Ovary (tissue), 9 donors: ENCODE data around the gene CACNG4. TPM values are rescaled to one million over a fixed set of nuclear protein-coding genes. Genes with fewer than 3 reads are reported as not detected.

Experiments used
- DNase-seq, 5 donors: peaks; one replicate each; pipeline ENCODE4 v3.0.0-alpha.2; 2019 to 2020
- H3K27ac ChIP-seq, 2 donors: fragments of 200-600 bp; one replicate each; pipeline versions ENCODE4 v1.5.1 to v1.8.0; 2019 to 2022
- H3K27me3 ChIP-seq: fragments of 200-600 bp; one replicate; pipeline ENCODE4 v1.8.0; 2022
- H3K36me3 ChIP-seq: fragments of 200-600 bp; sonication (generic); one replicate; pipeline ENCODE4 v1.5.1; 2019
- H3K4me1 ChIP-seq: one replicate; pipeline ENCODE4 v1.8.1; 2013; ENCODE audit warnings: mild to moderate bottlenecking, moderate library complexity; ENCODE audit not compliant: insufficient read depth
- H3K4me3 ChIP-seq: fragments of 200-600 bp; sonication (generic); one replicate; pipeline ENCODE4 v1.5.1; 2017
- H3K9me3 ChIP-seq, 2 donors: fragments of 200-600 bp in 1 of 2; sonication (generic) in 1 of 2; one replicate each; pipeline versions ENCODE4 v1.5.1 to v1.8.1; 2013 to 2019; ENCODE audit warnings: mild to moderate bottlenecking in 1 of 2, moderate library complexity in 1 of 2
- EP300 ChIP-seq: sonication (generic); formaldehyde crosslinking; IDR thresholded peaks from one replicate; pipeline ENCODE4 v1.6.1; 2017; ENCODE audit warnings: antibody characterized with exemption
- POLR2A ChIP-seq: fragments of 450-650 bp; IDR thresholded peaks from one replicate; pipeline ENCODE4 v1.6.1; 2017; ENCODE audit warnings: antibody characterized with exemption, mild to moderate bottlenecking, moderate library complexity
- WGBS, 3 donors: extraction: QIAGEN DNeasy Blood & Tissue Kit in 1 of 3; methylation state at CpG; one replicate each; pipeline versions ENCODE4 v1.1.5 to v1.1.7; 2013 to 2017; 5-methylcytosine and 5-hydroxymethylcytosine counted together
- intact Hi-C, 4 donors: fragments of 100-400 bp; cut with DNase I; formaldehyde crosslinking; loops; one replicate each; pipeline versions ENCODE4 v1.11.0 to v1.15.1; 2022 to 2023
- polyA plus RNA-seq, 2 donors: library from polyadenylated mRNA; stranded (reverse); fragments of 200-250 nt in 1 of 2; fragments of 350-450 nt in 1 of 2; fragmentation: Illumina TruSeq in 1 of 2; extraction: RNeasy Lipid Tissue Mini Kit (QIAGEN cat#74804) in 1 of 2; gene quantifications; one replicate each; pipeline ENCODE4 v1.2.3, GENCODE V29; 2013 to 2014
- total RNA-seq, 7 donors: library from RNA; depleted of rRNA in 2 of 7; stranded (reverse); fragments of >200 nt in 2 of 7; fragmentation: NEBNext Ultra II Directional in 3 of 7; extraction: Animal tissue kit (Norgen Biotek cat#: 25700) in 3 of 7; gene quantifications; one replicate each; pipeline versions ENCODE4 v1.1.0 to v1.2.4, GENCODE V29; 2016 to 2023
- TF ChIP-seq, protein P1 (sequence below), 3 donors: fragments of 450-650 bp in 2 of 3; fragments of 200-600 bp in 1 of 3; IDR thresholded peaks; one replicate each; pipeline versions ENCODE4 v1.5.1 to v1.8.0; 2016 to 2022; ENCODE audit warnings: antibody characterized with exemption in 3 of 3, mild to moderate bottlenecking in 1 of 3
- donor health status: DM: no; HTN: no; CAD: no; lungs with moderate emphysema.
- donor health status: DM: no; HTN: no; CAD: no.
- donor health status: Bipolar disorder and iron deficiency.
- donor health status: DM: yes; HTN: yes; CAD: no.
- donor health status: DM: no; HTN: no; CAD: no.
- donor health status: DM: yes; HTN: yes; CAD: no.

CACNG4 gene
- total and polyA plus RNA-seq, 9 donors = 0.02 to 4.9 (median 0.22) TPM; not detected in 2

DNA sequence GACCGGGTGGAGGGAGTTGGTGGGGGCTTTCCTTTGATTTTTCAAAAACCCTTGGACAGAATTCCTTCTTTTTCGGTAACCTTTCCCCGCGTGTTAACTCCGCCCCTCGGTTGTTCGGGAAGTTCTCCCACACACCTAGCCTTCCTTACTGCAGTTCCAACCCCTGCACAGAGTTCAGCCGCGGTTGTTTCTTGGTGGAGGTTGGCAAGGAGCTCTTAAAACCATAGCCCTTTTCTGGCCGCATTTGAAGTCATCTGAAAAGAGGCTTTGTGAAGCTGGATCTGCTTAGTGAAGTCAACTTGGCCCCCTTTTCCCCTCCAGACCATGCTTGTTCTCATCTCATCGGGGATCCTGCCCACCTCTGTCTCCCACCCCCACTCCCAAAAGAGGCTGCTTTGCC, 1.8 kb downstream of the CACNG4 start:
- intact Hi-C loops = no loop called here
- no peak for DNase-seq
- WGBS, 3 donors = 11 to 16% (median 12%) methylated on average over 11 of the region's 11 CpGs
- Histone ChIP-seq H3K27me3 (no peaks in the 10 kb centered on the region), H3K27ac (no peak overlapping the region), H3K4me3 (no peak overlapping the region), H3K36me3 (no peaks in the 10 kb centered on the region), H3K4me1 (peaks cover 1% of the 10 kb centered on the region), H3K9me3 (no peaks in the 10 kb centered on the region)
- TF ChIP-seq, protein P1, sequence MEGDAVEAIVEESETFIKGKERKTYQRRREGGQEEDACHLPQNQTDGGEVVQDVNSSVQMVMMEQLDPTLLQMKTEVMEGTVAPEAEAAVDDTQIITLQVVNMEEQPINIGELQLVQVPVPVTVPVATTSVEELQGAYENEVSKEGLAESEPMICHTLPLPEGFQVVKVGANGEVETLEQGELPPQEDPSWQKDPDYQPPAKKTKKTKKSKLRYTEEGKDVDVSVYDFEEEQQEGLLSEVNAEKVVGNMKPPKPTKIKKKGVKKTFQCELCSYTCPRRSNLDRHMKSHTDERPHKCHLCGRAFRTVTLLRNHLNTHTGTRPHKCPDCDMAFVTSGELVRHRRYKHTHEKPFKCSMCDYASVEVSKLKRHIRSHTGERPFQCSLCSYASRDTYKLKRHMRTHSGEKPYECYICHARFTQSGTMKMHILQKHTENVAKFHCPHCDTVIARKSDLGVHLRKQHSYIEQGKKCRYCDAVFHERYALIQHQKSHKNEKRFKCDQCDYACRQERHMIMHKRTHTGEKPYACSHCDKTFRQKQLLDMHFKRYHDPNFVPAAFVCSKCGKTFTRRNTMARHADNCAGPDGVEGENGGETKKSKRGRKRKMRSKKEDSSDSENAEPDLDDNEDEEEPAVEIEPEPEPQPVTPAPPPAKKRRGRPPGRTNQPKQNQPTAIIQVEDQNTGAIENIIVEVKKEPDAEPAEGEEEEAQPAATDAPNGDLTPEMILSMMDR (IDR thresholded peaks at IDR 0.05) = no peak
- TF ChIP-seq EP300 (no peak), POLR2A (no peak)

DNA sequence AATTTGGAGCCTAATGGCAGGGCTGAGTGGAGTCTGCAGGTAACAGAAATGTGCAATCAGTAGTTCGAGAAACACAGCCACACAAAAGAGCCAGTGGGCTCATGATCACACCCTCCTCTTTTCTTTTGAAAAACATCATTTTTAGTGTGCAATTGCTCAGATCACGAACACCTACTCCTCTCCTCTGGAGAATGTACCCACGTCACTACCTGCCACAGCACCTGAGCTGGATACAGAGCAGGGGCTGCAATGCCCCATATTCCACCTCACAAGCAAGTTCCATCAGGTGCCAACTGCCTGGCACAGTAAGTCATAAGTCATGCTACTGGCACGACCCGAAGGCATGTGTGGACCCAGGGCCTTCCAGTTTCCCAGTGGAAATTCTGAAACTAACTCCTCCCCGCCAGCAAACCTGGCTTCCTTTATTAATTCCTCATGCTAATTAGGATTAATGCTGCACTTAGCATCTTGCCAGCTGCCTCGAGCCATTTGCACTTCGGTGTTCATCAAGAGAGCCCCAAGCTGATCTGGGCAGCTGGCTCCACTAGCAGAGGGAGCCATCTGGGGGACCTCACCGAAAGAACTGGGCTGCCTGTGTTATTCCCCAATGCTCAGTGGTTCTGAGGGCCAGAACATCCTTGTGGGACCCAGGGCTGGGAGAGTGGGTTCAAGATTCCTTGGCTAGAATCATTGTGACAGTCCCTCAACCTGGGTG, 2.4 kb downstream of the CACNG4 start:
- 70 to 78% (median 75%) methylated on average over 9 of the region's 9 CpGs for WGBS, 3 donors
- TF ChIP-seq, protein P1 (IDR thresholded peaks at IDR 0.05) = no peak
- TF ChIP-seq POLR2A (no peak), EP300 (no peak)
- no peak for DNase-seq
- no peaks in the 10 kb centered on the region for H3K36me3 ChIP-seq
- H3K4me3 ChIP-seq = no peak overlapping the region
- no peaks in the 10 kb centered on the region for H3K9me3 ChIP-seq
- peaks cover 1% of the 10 kb centered on the region for H3K4me1 ChIP-seq
- H3K27me3 ChIP-seq = no peaks in the 10 kb centered on the region
- intact Hi-C loops = no loop called here
- H3K27ac ChIP-seq = no peak overlapping the region

DNA sequence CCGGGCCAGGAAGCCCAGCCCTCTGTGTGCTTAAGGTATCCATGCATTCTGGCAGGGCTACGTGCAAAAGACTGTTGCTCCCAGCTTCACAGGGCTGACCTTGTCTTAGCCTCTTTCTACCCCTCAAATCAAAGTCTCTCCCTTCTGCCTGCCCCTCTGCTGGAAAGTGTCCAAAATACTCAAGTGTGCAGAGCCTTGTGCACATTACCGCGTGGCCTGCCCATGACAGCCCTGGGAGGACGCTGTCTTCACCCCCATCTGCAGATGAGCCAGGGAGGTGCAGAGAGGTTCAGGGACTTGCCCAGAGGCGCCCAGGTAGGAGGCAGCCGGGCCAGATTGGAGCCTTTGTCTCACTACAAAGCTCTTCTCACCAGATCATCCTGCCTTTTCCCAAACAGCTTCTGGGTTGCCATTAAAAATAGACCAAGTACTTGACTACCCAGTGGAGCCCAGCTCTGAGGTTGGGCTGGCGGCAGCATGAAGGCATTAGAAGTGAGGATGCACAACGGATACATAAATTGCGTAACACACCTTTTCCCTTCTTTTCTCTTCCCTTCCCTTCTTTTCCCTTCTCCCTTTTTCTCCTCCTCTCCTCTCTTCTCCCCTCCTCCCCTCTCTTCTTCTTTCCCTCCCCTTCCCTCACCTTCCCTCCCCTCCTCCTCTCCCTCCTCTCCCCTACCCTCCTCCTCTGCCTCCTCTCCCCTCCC, 3.5 kb downstream of the CACNG4 start:
- Histone ChIP-seq H3K27me3 (no peaks in the 10 kb centered on the region), H3K4me3 (no peak overlapping the region), H3K27ac (no peak overlapping the region), H3K36me3 (no peaks in the 10 kb centered on the region), H3K9me3 (no peaks in the 10 kb centered on the region), H3K4me1 (peaks cover 1% of the 10 kb centered on the region)
- intact Hi-C loops = no loop called here
- no peak for DNase-seq
- 65 to 83% (median 78%) methylated on average over 10 of the region's 10 CpGs for WGBS, 3 donors
- TF ChIP-seq, protein P1 (IDR thresholded peaks at IDR 0.05) = no peak
- no peak for TF ChIP-seq EP300
- no peak for TF ChIP-seq POLR2A

DNA sequence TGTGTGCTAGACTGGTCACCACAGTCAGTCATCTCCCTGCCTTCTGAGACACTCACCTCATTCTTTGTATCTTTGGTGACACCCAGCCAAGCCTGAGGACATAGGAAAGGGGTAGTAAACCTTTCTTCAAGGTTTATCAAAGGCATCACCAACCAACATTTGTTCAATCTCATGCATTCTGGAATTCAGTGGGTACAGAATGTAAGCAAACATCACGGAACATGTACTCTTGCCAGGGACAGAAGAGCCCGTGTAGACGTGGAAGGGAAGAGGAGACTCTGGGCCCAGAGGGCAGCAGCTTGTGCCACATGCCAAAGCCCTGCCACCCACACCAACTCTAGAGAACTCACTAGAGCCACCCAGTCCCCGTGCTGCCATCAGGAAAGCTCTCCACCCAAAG, 4.4 kb downstream of the CACNG4 start:
- Histone ChIP-seq H3K27ac (no peak overlapping the region), H3K4me1 (peaks cover 1% of the 10 kb centered on the region), H3K27me3 (no peaks in the 10 kb centered on the region), H3K4me3 (no peak overlapping the region), H3K9me3 (no peaks in the 10 kb centered on the region), H3K36me3 (no peaks in the 10 kb centered on the region)
- intact Hi-C loops = no loop called here
- TF ChIP-seq POLR2A = no peak
- TF ChIP-seq, protein P1 (IDR thresholded peaks at IDR 0.05) = no peak
- no peak for TF ChIP-seq EP300
- 71 to 79% (median 78%) methylated on average over 4 of the region's 4 CpGs for WGBS, 3 donors
- DNase-seq = no peak
